B cell (primary cell): ENCODE data around the gene IL31RA. TPM values are rescaled to one million over a fixed set of nuclear protein-coding genes. Genes with fewer than 3 reads are reported as not detected.

Source experiments
- ATAC-seq: fragments of 200-7000 bp; cut with Tn5 transposase; one replicate; pipeline ENCODE4 v1.10.0; 2021; ENCODE audit warnings: low read depth, mild to moderate bottlenecking, moderate number of reproducible peaks, moderate library complexity
- CTCF ChIA-PET: fragments of 350-600 bp; sonication (Branson Sonifier 250); formaldehyde crosslinking; loops from one replicate; lab custom pipeline; 2021; ENCODE audit warnings: antibody characterized with exemption, inconsistent platforms; lab: Charles Lee
- POLR2A ChIA-PET: fragments of 350-600 bp; sonication (Branson Sonifier 250); formaldehyde crosslinking; loops from one replicate; lab custom pipeline; 2021; ENCODE audit warnings: antibody characterized with exemption; lab: Charles Lee
- DNase-seq: peaks from one replicate; pipeline ENCODE4 v3.0.0; 2013
- H2AFZ ChIP-seq: 2 replicates; pipeline ENCODE4 v1.6.1; 2012; ENCODE audit warnings: mild to moderate bottlenecking, low read depth, low read length; ENCODE audit not compliant: insufficient read depth, poor library complexity, severe bottlenecking
- H3K27ac ChIP-seq, 2 donors: 1 replicate in 1 of 2; 2 replicates in 1 of 2; pipeline ENCODE4 v1.5.1; 2012 to 2013; ENCODE audit warnings: low read length in 2 of 2, mild to moderate bottlenecking in 2 of 2, moderate library complexity in 1 of 2
- H3K27me3 ChIP-seq, 4 experiments: fragments of 200-600 bp in 1 of 4; sonication (generic) in 1 of 4; replicated peaks in 1 of 4; 1 replicate in 2 of 4; 2 replicates in 2 of 4; pipeline versions ENCODE4 v1.6.1 to v1.7.0; 2013 to 2016; ENCODE audit warnings: low read length in 3 of 4, mild to moderate bottlenecking in 2 of 4, mixed read lengths in 1 of 4, moderate library complexity in 1 of 4; ENCODE audit not compliant: insufficient read depth in 4 of 4, control insufficient read depth in 3 of 4; ENCODE audit errors: control extremely low read depth in 1 of 4
- H3K36me3 ChIP-seq, 2 experiments: replicated peaks in 1 of 2; 1 replicate in 1 of 2; 2 replicates in 1 of 2; pipeline versions ENCODE4 v1.6.1 to v1.7.1; 2013; ENCODE audit warnings: low read length in 1 of 2; ENCODE audit not compliant: insufficient read depth in 2 of 2, control insufficient read depth in 1 of 2; ENCODE audit errors: control extremely low read depth in 1 of 2, extremely low read depth in 1 of 2
- H3K4me1 ChIP-seq, 2 donors: fragments of 200-600 bp in 1 of 2; sonication (generic) in 1 of 2; 1 replicate in 1 of 2; 2 replicates in 1 of 2; pipeline versions ENCODE4 v1.5.1 to v1.6.1; 2013 to 2017; ENCODE audit warnings: low read length in 2 of 2; ENCODE audit not compliant: control insufficient read depth in 2 of 2, insufficient read depth in 2 of 2
- H3K4me2 ChIP-seq: replicated peaks from 2 replicates; pipeline ENCODE3; 2012; ENCODE audit warnings: mild to moderate bottlenecking, low read depth, low read length; ENCODE audit not compliant: poor library complexity, severe bottlenecking
- H3K4me3 ChIP-seq, 5 experiments: fragments of 200-600 bp in 1 of 5; sonication (generic) in 1 of 5; 1 replicate in 3 of 5; 2 replicates in 2 of 5; pipeline versions ENCODE4 v1.5.1 to v1.7.0; 2011 to 2016; ENCODE audit warnings: low read length in 4 of 5, mild to moderate bottlenecking in 4 of 5, low read depth in 2 of 5, control low read depth in 1 of 5, moderate library complexity in 1 of 5; ENCODE audit not compliant: insufficient read depth in 1 of 5; ENCODE audit errors: control extremely low read depth in 1 of 5, extremely low read depth in 1 of 5
- H3K79me2 ChIP-seq: fragments of 200-600 bp; sonication (generic); one replicate; pipeline ENCODE4 v1.6.0; 2016; ENCODE audit warnings: low read length; ENCODE audit not compliant: control insufficient read depth, insufficient read depth
- H3K9ac ChIP-seq: fragments of 200-600 bp; sonication (generic); 2 replicates; pipeline ENCODE4 v1.6.1; 2017; ENCODE audit warnings: mild to moderate bottlenecking, low read length, moderate library complexity
- H3K9me3 ChIP-seq, 3 donors: one replicate each; pipeline versions ENCODE4 v1.6.1 to v1.7.1; 2013; ENCODE audit warnings: low read length in 2 of 3; ENCODE audit not compliant: control insufficient read depth in 2 of 3, insufficient read depth in 1 of 3; ENCODE audit errors: control extremely low read depth in 1 of 3
- H4K20me1 ChIP-seq: 2 replicates; pipeline ENCODE4 v1.6.0; 2012; ENCODE audit warnings: mild to moderate bottlenecking, low read length; ENCODE audit not compliant: insufficient read depth, control insufficient read depth, poor library complexity, severe bottlenecking
- H3K27ac Mint-ChIP-seq: one replicate; pipeline ENCODE4 v1.8.0; 2021; ENCODE audit warnings: mixed read lengths
- H3K27me3 Mint-ChIP-seq: one replicate; pipeline ENCODE4 v1.8.0; 2021; ENCODE audit warnings: mixed read lengths
- H3K4me1 Mint-ChIP-seq: one replicate; pipeline ENCODE4 v1.8.0; 2021; ENCODE audit warnings: mixed read lengths
- H3K4me3 Mint-ChIP-seq: one replicate; pipeline ENCODE4 v1.8.0; 2021; ENCODE audit warnings: mixed read lengths
- H3K9me3 Mint-ChIP-seq: one replicate; pipeline ENCODE4 v1.8.0; 2022; ENCODE audit warnings: mixed read lengths; ENCODE audit not compliant: insufficient read depth
- EZH2 ChIP-seq: IDR thresholded peaks from 2 replicates; pipeline ENCODE4 v1.6.1; 2012; ENCODE audit warnings: borderline replicate concordance, low read depth, mild to moderate bottlenecking, moderate library complexity, low read length; ENCODE audit not compliant: insufficient read depth, poor library complexity, severe bottlenecking
- WGBS: methylation state at CpG from one replicate; pipeline ENCODE4 v1.1.5; 2013; ENCODE audit warnings: missing lambda C conversion rate; ENCODE audit not compliant: insufficient coverage; 5-methylcytosine and 5-hydroxymethylcytosine counted together
- intact Hi-C: fragments of 100-400 bp; cut with micrococcal nuclease; formaldehyde crosslinking; loops from one replicate; pipeline ENCODE4 v1.10.0; 2022
- polyA plus RNA-seq: library from polyadenylated mRNA; depleted of rRNA; stranded (reverse); fragments of >200 nt; gene quantifications from 2 replicates; pipeline ENCODE4 v1.2.3, GENCODE V29; 2012
- total RNA-seq, 2 donors: library from RNA; stranded (reverse); fragments of 120-200 nt in 1 of 2; gene quantifications; 1 replicate in 1 of 2; 2 replicates in 1 of 2; pipeline versions ENCODE4 v1.2.3 to v1.2.4, GENCODE V29; 2013 to 2022
- TF ChIP-seq, protein P1 (sequence below): fragments of 200-600 bp; IDR thresholded peaks from one replicate; pipeline ENCODE4 v1.8.0; 2022; ENCODE audit warnings: antibody characterized with exemption, mild to moderate bottlenecking

IL31RA gene
- total and polyA plus RNA-seq, 2 donors (not counting 1 experiment from before 2014, with no cell fraction given), result not detected

DNA sequence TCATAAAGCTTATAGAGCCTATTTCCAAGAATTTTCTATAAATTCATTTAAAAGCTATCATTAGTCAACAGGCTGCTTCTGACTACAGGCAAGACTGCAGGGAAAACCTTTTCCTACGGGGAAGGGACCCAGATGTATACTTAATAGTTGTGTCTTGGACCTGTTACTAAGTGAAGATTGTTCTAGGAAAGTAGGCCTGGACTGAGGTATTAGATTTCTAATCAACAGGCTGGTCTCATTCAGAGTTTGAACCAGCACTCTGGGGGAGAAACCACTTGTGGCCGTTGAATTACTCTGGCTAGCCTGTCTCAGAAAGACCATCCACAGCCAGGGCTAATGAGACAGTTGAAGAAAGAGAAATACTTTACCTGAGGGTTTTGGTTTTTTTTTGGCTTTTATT, 83.6 kb downstream of the IL31RA start:
- H3K27me3 ChIP-seq, result no peaks in the 10 kb centered on the region
- no peaks in the 10 kb centered on the region for H3K79me2 ChIP-seq
- H3K4me3 ChIP-seq, result no peak overlapping the region
- no peak overlapping the region for H3K27ac ChIP-seq
- intact Hi-C loops, result no loop called here
- ChIA-PET CTCF (interaction anchor here (0.8 to 5.1 kb wide), 21 partner anchors 10 to 1285 kb away, joined by 3 to 111 read pairs (median 4); no protein-coding TSS in a partner anchor), POLR2A (no interaction called here)
- DNase-seq (no peak), ATAC-seq (no peak)
- H2AFZ ChIP-seq, result no peak overlapping the region
- Mint-ChIP-seq H3K4me1 (no peaks in the 10 kb centered on the region), H3K27me3 (no peaks in the 10 kb centered on the region), H3K4me3 (no peak overlapping the region), H3K27ac (no peak overlapping the region), H3K9me3 (no peaks in the 10 kb centered on the region)
- H3K9ac ChIP-seq, result no peak overlapping the region
- no peaks in the 10 kb centered on the region for H3K36me3 ChIP-seq
- no peak overlapping the region for H3K4me2 ChIP-seq
- no peaks in the 10 kb centered on the region for H4K20me1 ChIP-seq
- TF ChIP-seq EZH2, result no peak
- TF ChIP-seq, protein P1, sequence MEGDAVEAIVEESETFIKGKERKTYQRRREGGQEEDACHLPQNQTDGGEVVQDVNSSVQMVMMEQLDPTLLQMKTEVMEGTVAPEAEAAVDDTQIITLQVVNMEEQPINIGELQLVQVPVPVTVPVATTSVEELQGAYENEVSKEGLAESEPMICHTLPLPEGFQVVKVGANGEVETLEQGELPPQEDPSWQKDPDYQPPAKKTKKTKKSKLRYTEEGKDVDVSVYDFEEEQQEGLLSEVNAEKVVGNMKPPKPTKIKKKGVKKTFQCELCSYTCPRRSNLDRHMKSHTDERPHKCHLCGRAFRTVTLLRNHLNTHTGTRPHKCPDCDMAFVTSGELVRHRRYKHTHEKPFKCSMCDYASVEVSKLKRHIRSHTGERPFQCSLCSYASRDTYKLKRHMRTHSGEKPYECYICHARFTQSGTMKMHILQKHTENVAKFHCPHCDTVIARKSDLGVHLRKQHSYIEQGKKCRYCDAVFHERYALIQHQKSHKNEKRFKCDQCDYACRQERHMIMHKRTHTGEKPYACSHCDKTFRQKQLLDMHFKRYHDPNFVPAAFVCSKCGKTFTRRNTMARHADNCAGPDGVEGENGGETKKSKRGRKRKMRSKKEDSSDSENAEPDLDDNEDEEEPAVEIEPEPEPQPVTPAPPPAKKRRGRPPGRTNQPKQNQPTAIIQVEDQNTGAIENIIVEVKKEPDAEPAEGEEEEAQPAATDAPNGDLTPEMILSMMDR, result no peak
- no peaks in the 10 kb centered on the region for H3K9me3 ChIP-seq
- H3K4me1 ChIP-seq, result no peaks in the 10 kb centered on the region
- WGBS, result 100% methylated on average over 2 of the region's 2 CpGs

DNA sequence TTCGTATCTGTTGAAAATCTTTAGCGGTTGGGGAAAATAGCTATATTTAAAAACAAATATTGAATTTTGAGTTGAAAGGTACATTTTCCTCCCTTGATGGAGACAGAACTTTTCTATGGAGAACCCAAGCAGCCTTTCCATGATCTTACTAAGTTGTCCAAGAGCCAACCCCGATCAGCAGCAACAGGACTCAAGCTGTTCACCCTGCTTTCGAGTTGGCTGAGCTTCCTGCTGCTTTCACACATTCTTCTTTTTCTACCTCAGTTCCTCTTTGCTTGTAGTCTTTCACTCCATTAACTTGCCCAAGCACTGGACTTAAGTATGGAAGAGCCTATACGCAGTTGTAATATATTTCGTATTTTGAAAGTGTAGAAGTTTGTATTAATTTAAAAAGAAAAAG, 84.2 kb downstream of the IL31RA start:
- Histone ChIP-seq H2AFZ (no peak overlapping the region), H3K27me3 (no peaks in the 10 kb centered on the region), H4K20me1 (no peaks in the 10 kb centered on the region), H3K27ac (no peak overlapping the region), H3K36me3 (no peaks in the 10 kb centered on the region), H3K4me3 (no peak overlapping the region), H3K79me2 (no peaks in the 10 kb centered on the region), H3K4me1 (no peaks in the 10 kb centered on the region), H3K9ac (no peak overlapping the region), H3K9me3 (no peaks in the 10 kb centered on the region), H3K4me2 (no peak overlapping the region)
- ChIA-PET CTCF (interaction anchor here (0.6 to 5.1 kb wide), 26 partner anchors 9 to 1284 kb away, joined by 3 to 111 read pairs (median 4); no protein-coding TSS in a partner anchor), POLR2A (no interaction called here)
- Mint-ChIP-seq H3K27me3 (no peaks in the 10 kb centered on the region), H3K27ac (no peak overlapping the region), H3K9me3 (no peaks in the 10 kb centered on the region), H3K4me3 (no peak overlapping the region), H3K4me1 (no peaks in the 10 kb centered on the region)
- TF ChIP-seq EZH2, result no peak
- TF ChIP-seq, protein P1, result no peak
- no peak for DNase-seq
- intact Hi-C loops, result no loop called here
- no peak for ATAC-seq
- WGBS, result 87% methylated on average over 2 of the region's 6 CpGs
